Measurements from ENCODE around the gene PPP1R26. TPM values are rescaled to one million over a fixed set of nuclear protein-coding genes. Genes with fewer than 3 reads are reported as not detected.

PPP1R26 gene, protein sequence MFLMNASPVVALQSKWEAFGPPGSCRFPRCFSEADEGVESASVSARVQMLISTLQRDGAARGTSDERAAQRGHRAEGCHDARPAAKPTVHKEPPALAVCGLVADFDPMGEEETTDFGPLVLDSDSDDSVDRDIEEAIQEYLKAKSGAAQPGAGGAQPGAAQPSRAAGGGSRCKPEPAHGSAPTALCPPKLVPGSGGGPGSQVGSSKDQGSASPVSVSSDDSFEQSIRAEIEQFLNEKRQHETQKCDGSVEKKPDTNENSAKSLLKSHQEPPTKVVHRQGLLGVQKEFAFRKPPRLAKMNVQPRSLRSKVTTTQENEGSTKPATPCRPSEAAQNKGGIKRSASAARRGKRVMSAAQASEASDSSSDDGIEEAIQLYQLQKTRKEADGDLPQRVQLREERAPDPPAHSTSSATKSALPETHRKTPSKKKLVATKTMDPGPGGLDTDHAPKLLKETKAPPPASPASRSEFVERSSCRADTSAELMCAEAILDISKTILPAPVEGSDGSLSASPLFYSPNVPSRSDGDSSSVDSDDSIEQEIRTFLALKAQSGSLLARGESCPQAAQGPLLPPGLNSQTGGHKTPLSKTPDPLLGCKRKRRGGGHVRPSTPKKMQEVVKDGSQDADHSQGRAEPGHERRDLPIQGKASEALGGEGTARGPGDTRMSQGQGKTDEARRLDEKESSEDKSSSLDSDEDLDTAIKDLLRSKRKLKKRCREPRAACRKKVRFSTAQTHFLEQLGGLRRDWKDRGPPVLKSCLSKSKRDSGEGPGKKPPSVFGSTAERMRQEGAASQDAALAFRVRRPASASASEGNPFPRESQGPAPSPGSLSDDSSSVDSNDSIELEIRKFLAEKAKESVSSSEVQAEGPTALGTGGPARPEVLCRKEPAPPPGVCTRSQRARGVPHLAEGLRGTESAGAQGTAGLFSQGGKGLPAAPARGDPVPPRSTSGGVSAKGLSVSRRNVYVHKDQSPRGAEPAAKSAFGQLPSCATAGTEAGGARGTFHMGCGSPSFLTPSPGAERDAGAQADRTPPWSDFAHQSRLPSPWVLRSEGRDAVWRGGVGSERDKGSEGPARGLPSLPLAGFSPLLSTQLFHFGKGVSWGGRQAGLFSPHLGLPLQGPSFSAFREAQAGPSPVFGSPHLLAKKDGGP (N-terminal part only)
- 15.3 to 21.2 TPM (median 18.7 TPM) in 5 replicates for total RNA-seq (2022; extraction: Qiagen RNA extraction; ENCODE audit: low read depth)

DNA sequence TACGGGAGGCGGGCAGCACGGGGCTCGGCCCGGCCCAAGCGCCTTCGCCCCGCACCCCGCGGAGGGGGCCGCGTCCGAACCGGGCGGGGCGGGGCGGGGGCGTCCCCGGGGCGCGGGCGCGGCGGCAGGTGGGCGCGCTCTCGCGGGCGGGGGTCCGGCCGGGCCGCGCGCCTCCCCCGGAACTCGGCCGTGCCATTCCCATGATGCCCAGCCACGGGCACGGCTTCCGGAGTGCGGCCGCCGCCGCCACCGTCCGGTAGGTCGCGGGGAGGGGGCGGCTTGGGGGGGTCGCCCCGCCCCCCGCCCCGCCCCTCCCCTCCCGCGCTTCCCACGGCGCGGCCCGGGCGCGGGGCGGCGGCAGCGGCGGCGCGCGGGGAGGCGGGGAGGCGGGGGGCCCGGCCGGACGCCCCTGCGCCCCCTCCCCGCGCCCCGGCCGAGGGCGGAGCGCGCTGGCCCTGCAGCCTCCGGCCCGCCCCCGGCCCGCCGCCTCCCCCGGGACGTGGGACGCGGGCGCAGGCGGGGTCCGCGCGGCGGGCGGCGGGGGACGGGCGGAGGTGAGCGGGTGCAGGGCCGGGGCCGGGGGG lies at the start of gene PPP1R26:
Gene PPP1R26, plus strand, starts transcription at position 314 of the 584 bp plus-strand sequence. CDS start 4,729 bp downstream, outside the sequence.

DNA sequence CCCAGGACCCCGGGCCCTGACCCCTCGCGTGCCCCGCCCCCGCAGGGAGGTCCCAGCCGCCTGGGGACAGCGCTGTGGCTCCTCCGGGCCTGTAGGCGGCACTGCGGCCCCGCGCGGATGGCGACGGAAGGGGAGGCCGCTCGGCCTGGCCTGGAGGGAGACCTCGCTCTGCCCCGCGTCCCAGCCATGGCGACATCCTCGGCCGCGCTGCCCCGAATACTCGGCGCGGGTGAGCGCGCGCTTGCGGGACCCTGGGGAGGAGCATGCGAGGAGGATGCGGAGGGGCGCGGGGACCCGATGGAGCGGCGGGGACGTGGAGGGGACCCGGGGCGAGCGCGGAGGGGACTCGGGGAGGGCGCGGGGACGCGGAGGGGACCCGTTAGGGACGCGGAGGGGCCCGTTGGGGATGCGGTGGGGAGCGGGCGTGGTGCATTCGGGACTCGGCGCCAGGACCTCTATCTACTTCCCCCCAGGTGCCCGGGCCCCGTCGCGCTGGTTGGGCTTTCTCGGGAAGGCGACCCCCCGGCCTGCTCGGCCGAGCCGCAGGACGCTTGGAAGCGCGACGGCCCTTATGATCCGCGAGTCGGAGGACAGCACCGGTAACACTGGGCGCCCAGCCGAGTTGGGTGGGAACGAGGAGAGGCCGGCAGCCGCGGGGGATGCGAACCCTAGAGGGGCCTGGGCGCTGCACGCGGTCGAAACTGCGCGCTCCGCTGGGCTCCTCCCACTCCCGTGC lies 21.1 kb downstream of the PPP1R26 start, which contains the start of gene MRPS2:
Gene MRPS2, plus strand, starts transcription at position 158 of the 736 bp plus-strand sequence. Its CDS starts 29 bp downstream, at position 187.

DNA sequence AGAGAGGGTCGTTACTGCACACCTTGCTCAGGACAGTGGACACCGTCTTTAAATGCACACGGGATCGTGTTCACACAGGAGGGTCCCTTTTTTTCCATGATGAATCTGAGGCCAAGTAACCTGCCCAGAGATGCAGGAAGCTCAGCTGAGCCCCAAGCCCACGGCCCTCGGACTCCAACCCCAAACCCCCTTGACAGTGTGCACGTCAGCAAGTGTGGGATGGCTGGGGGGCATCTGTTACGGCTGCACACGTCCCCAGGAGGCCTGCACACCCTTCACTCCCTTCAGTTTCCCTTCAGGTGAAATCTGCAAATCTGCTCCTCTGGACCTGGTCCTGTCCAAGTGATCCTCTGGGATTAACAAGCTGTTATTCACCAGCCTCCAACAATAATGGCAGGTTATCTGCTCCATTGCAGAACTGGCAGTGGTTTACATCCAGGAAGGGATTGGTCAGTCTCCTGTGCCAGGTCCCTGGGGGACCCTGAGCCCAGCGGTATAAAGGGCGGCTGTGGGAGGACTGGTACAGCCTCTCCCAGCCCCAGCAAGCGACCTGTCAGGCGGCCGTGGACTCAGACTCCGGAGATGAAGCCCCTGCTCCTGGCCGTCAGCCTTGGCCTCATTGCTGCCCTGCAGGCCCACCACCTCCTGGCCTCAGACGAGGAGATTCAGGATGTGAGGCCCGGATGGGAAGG lies 41.5 kb downstream of the PPP1R26 start, which contains the start of gene LCN1:
Gene LCN1, plus strand, starts transcription at position 525 of the 692 bp plus-strand sequence. Its CDS starts 58 bp downstream, at position 583.

Other genes starting within 250 kb of the PPP1R26 start
- 101 to 134 TPM (median 128 TPM) in 5 replicates for gene MRPS2, start 20.9 kb downstream of the PPP1R26 start, total RNA-seq (2022; extraction: Qiagen RNA extraction; ENCODE audit: low read depth)
- gene LCN1, start 41.7 kb downstream of the PPP1R26 start, total RNA-seq (2022; extraction: Qiagen RNA extraction; ENCODE audit: low read depth) = not detected in 5 replicates
- not detected in 5 replicates for gene OBP2A, start 66.3 kb downstream of the PPP1R26 start, total RNA-seq (2022; extraction: Qiagen RNA extraction; ENCODE audit: low read depth)
- gene PAEP, start 82.0 kb downstream of the PPP1R26 start, total RNA-seq (2022; extraction: Qiagen RNA extraction; ENCODE audit: low read depth) = 0.14 to 0.27 TPM (median 0.21 TPM) in 3 of 5 replicates, not detected in the others
- not detected in 5 replicates for gene GLT6D1, start 159.8 kb downstream of the PPP1R26 start, total RNA-seq (2022; extraction: Qiagen RNA extraction; ENCODE audit: low read depth)
- not detected in 5 replicates for gene LCN9, start 183.5 kb downstream of the PPP1R26 start, total RNA-seq (2022; extraction: Qiagen RNA extraction; ENCODE audit: low read depth)
- gene SOHLH1, start 219.7 kb downstream of the PPP1R26 start, total RNA-seq (2022; extraction: Qiagen RNA extraction; ENCODE audit: low read depth) = 0.07 to 0.09 TPM in 2 of 5 replicates, not detected in the others
- gene KCNT1, start 222.4 kb downstream of the PPP1R26 start, total RNA-seq (2022; extraction: Qiagen RNA extraction; ENCODE audit: low read depth) = not detected in 5 replicates

Measured in A549 treated with CpdA at 1 μM for 4 hours (cell line).